T47D (cell line): ENCODE measurements around the gene SNX4.
A peak's percentile ranks its signal among the peaks of the same experiment; 100 is the strongest.
"Not testable (repeated sequence)": the region's sequence is repeated elsewhere in the genome, so short reads cannot be mapped to it uniquely, and the experiment has no call there.

ENCODE experiments used
- DNase-seq, 2 experiments: peaks; one replicate each; pipeline versions ENCODE4 v3.0.0 to v3.0.0-alpha.2; 2011 to 2012; ENCODE audit warnings: low read depth in 1 of 2, low spot score in 1 of 2
- JUND ChIP-seq: IDR thresholded peaks from 2 replicates; pipeline ENCODE4 v1.6.1; 2012; ENCODE audit warnings: low read depth
- in situ Hi-C: cut with HindIII; loops from 2 replicates; pipeline ENCODE4 v1.10.0; 2016; ENCODE audit warnings: low sequenced_read_pairs, low pct_unique_long_range_greater_than_20kb

SNX4 gene

GRCh38 chr3:125496701-125497100 lies 23.3 kb downstream of the SNX4 start:
- TF ChIP-seq JUND, result no peak
- in situ Hi-C loops, result no loop called here
- DNase-seq, result no peak

- no peak for DNase-seq
- in situ Hi-C loops, result no loop called here
- TF ChIP-seq JUND, result no peak
These were observed 37.6 kb downstream of the SNX4 start for GRCh38 chr3:125482406-125482805.

DNA sequence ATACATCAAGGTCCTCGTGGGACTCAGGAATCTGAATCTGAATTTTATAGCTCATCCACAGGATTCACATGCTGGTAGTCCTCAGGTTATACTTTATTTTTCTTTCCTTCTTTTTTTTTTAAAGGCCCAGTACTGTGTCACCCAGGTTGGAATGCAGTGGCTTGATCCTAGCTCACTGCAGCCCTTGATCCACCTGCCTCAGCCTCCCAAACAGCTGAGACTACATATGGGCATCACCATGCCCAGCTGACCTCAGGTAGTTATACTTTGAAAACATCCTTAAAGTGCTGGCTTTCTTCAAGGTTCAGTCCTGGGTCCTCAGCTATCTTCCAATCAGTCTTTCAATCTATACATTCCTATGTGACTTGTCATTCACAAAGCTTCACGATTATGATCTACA lies 38.2 kb downstream of the SNX4 start:
- in situ Hi-C loops, result no loop called here
- peak in 1 of 2 experiments; percentile 1 for DNase-seq
- no peak for TF ChIP-seq JUND

DNA sequence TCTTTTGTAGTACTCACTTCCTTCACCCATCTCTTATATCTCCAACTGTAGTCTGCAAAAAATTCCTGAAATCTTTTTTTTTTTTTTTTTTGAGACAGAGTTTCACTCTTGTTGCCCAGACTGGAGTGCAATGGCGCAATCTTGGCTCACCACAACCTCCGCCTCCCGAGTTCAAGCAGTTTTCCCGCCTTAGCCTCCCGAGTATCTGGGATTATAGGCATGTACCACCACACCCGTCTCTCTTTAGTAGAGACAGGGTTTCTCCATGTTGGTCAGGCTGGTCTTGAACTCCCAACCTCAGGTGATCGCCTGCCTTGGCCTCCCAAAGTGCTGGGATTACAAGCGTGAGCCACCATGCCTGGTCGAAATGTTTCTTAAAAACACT lies 38.6 kb downstream of the SNX4 start:
- in situ Hi-C loops, DNase-seq: not testable (repeated sequence)

GRCh38 chr3:125480656-125481374 lies 39.2 kb downstream of the SNX4 start:
- no peak for TF ChIP-seq JUND
- no peak for DNase-seq
- in situ Hi-C loops, result no loop called here

- no peak for DNase-seq
- in situ Hi-C loops, result no loop called here
- TF ChIP-seq JUND, result no peak
These were observed 40.9 kb downstream of the SNX4 start for GRCh38 chr3:125479091-125479490.

- no peak for DNase-seq
- in situ Hi-C loops, result no loop called here
- no peak for TF ChIP-seq JUND
These were observed 41.7 kb downstream of the SNX4 start for GRCh38 chr3:125478326-125478725.

DNA sequence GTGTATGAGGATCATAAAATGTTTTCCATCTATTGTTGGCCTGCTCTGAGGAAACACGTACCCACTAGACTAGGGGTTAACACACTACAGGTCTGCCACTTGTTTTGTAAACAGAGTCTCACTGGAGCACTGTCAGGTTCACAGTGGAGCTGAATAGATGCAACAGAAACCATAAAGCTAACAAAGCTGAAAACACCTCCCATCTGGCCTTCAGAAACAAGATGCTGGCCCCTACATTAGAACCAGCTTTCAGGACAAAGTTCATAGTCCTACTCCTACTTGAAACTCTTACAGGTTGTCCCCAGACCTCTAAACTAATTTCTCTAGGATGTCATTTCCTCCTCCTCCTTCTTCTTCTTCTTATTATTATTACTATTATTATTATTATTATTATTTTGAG lies 42.3 kb downstream of the SNX4 start:
- no peak for TF ChIP-seq JUND
- DNase-seq, result no peak
- in situ Hi-C loops, result no loop called here

- TF ChIP-seq JUND, result no peak
- in situ Hi-C loops, result no loop called here
- DNase-seq, result peak in 1 of 2 experiments; percentile 12
These were observed 49.3 kb downstream of the SNX4 start for GRCh38 chr3:125470671-125471070.

DNA sequence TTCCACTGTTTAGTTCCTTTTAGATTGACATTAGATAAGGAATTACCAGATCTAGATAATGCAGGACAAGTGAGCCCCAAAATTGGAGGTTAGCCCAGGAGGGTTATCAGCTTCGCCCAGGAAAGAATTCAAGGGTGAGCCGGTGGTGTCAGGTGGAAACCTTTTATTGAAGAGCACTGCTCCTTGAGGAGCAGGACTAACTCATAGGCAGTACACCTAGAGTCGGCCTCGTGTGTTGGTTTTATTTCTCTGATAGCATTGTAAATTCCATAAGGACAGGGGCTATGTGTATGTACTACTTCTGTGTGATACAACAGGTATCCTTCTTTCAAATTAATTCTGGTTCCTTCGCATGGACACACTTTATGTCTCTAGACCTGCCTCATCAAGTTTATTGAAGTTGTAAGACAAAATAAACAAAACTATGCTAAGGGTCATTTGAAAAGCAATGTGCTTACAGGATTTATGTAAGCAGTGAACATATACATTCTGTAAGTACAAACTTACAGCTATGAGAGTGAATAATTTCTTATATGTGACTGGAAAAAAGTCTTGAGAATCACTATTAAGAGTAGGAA lies 57.2 kb downstream of the SNX4 start:
- DNase-seq, result no peak
- TF ChIP-seq JUND, result no peak
- in situ Hi-C loops, result no loop called here

DNA sequence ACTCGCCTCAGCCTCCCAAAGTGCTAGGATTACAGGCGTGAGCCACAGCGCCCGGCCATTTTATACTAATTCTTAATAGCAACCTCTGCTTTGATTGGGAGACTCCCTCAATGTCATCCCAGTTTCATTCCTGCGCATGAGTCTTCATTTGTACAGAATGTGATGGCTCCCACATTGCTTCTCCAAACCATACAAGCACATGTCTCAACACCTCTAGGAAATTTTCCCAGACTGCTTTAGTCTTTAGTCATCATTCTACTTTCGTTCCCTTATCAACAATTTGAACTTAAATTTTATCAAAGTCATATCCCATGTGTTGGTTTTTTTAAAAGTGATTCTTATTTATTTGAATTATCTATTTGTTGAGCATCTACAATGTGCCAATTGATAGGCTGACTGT lies 58.1 kb downstream of the SNX4 start:
- no peak for DNase-seq
- in situ Hi-C loops, result no loop called here
- no peak for TF ChIP-seq JUND

- no peak for DNase-seq
- TF ChIP-seq JUND, result no peak
- in situ Hi-C loops, result no loop called here
These were observed 59.8 kb downstream of the SNX4 start for GRCh38 chr3:125460233-125460632.

DNA sequence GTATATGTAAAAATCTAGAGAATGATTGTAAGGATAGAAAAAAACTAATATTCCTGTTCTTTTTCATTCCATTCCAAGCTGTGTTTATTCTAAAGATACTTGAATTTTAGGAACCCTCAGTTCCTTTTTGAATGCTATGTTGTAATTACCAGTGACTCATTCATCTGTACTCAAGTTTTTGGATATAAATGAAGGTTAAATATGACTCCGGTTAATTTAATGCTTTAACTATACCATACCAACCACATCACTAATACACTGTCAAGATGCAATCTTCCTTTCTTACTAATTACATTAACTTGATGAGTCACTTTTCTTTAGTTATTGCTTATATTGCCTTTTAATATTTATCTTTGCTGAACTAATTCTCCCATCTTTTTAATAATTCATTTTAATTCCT lies 76.1 kb downstream of the SNX4 start:
- in situ Hi-C loops, result no loop called here
- no peak for TF ChIP-seq JUND
- no peak for DNase-seq

GRCh38 chr3:125442506-125442905 lies 77.5 kb downstream of the SNX4 start:
- TF ChIP-seq JUND, result no peak
- no peak for DNase-seq
- in situ Hi-C loops, result no loop called here
